Measurements from ENCODE around the gene MYO19.

MYO19 gene

GRCh38 chr17:36529121-36529520, 5.5 kb downstream of the MYO19 start:
- H3K27me3 ChIP-seq (ENCODE audit: insufficient read depth, poor library complexity, severe bottlenecking) = no peaks in the 10 kb centered on the region
- DNase-seq (ENCODE audit: low read depth in 1 of 2, low spot score in 1 of 2) = no peak
- TF ChIP-seq SPI1 (IDR thresholded peaks at IDR 0.05; ENCODE audit: borderline replicate concordance, low read depth) (no peak), POLR2AphosphoS5 (IDR thresholded peaks at IDR 0.05; ENCODE audit: low read depth) (no peak), GABPA (IDR thresholded peaks at IDR 0.05; ENCODE audit: low read depth) (no peak)
- TF ChIP-seq, protein P1, sequence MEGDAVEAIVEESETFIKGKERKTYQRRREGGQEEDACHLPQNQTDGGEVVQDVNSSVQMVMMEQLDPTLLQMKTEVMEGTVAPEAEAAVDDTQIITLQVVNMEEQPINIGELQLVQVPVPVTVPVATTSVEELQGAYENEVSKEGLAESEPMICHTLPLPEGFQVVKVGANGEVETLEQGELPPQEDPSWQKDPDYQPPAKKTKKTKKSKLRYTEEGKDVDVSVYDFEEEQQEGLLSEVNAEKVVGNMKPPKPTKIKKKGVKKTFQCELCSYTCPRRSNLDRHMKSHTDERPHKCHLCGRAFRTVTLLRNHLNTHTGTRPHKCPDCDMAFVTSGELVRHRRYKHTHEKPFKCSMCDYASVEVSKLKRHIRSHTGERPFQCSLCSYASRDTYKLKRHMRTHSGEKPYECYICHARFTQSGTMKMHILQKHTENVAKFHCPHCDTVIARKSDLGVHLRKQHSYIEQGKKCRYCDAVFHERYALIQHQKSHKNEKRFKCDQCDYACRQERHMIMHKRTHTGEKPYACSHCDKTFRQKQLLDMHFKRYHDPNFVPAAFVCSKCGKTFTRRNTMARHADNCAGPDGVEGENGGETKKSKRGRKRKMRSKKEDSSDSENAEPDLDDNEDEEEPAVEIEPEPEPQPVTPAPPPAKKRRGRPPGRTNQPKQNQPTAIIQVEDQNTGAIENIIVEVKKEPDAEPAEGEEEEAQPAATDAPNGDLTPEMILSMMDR (IDR thresholded peaks at IDR 0.05; ENCODE audit: insufficient read depth, low read length) = no peak
- TF ChIP-seq, protein P2, sequence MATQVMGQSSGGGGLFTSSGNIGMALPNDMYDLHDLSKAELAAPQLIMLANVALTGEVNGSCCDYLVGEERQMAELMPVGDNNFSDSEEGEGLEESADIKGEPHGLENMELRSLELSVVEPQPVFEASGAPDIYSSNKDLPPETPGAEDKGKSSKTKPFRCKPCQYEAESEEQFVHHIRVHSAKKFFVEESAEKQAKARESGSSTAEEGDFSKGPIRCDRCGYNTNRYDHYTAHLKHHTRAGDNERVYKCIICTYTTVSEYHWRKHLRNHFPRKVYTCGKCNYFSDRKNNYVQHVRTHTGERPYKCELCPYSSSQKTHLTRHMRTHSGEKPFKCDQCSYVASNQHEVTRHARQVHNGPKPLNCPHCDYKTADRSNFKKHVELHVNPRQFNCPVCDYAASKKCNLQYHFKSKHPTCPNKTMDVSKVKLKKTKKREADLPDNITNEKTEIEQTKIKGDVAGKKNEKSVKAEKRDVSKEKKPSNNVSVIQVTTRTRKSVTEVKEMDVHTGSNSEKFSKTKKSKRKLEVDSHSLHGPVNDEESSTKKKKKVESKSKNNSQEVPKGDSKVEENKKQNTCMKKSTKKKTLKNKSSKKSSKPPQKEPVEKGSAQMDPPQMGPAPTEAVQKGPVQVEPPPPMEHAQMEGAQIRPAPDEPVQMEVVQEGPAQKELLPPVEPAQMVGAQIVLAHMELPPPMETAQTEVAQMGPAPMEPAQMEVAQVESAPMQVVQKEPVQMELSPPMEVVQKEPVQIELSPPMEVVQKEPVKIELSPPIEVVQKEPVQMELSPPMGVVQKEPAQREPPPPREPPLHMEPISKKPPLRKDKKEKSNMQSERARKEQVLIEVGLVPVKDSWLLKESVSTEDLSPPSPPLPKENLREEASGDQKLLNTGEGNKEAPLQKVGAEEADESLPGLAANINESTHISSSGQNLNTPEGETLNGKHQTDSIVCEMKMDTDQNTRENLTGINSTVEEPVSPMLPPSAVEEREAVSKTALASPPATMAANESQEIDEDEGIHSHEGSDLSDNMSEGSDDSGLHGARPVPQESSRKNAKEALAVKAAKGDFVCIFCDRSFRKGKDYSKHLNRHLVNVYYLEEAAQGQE (IDR thresholded peaks at IDR 0.05; ENCODE audit: insufficient replicate concordance, low read depth) = no peak
- H3K27ac ChIP-seq (replicated peaks) = no peak overlapping the region
- no peak overlapping the region for H3K4me3 ChIP-seq (replicated peaks; ENCODE audit: insufficient read depth, low read length)

- TF ChIP-seq POLR2AphosphoS5 (IDR thresholded peaks at IDR 0.05; ENCODE audit: low read depth) (no peak), GABPA (IDR thresholded peaks at IDR 0.05; ENCODE audit: low read depth) (no peak), SPI1 (IDR thresholded peaks at IDR 0.05; ENCODE audit: borderline replicate concordance, low read depth) (no peak)
- TF ChIP-seq, protein P2 (IDR thresholded peaks at IDR 0.05; ENCODE audit: insufficient replicate concordance, low read depth) = no peak
- TF ChIP-seq, protein P1 (IDR thresholded peaks at IDR 0.05; ENCODE audit: insufficient read depth, low read length) = no peak
- no peak overlapping the region for H3K27ac ChIP-seq (replicated peaks)
- H3K27me3 ChIP-seq (ENCODE audit: insufficient read depth, poor library complexity, severe bottlenecking) = no peaks in the 10 kb centered on the region
- H3K4me3 ChIP-seq (replicated peaks; ENCODE audit: insufficient read depth, low read length) = no peak overlapping the region
- no peak for DNase-seq (ENCODE audit: low read depth in 1 of 2, low spot score in 1 of 2)
These were observed 6.9 kb downstream of the MYO19 start for GRCh38 chr17:36527621-36528250.

DNA sequence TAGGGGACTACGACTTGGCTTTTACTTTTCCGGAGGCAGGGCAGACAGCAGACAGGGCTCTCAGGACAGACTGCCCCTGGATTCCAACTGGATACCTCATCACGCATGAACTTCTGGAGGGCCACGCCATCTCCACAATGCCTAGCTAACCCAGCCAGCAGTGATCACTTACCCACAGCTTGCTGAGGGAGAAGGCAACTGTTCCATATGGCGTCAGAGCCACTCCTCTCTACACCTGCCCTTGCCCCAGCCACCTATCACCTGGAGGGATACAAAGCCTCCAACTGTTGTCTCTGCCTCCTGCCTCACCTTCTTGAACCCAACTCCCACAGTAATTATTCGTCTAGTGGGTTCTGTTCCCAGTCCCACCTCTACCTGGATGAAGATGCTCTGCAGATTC, 8.8 kb downstream of the MYO19 start:
- Histone ChIP-seq H3K27ac (replicated peaks) (no peak overlapping the region), H3K4me3 (replicated peaks; ENCODE audit: insufficient read depth, low read length) (no peak overlapping the region), H3K27me3 (ENCODE audit: insufficient read depth, poor library complexity, severe bottlenecking) (no peaks in the 10 kb centered on the region)
- TF ChIP-seq, protein P1 (IDR thresholded peaks at IDR 0.05; ENCODE audit: insufficient read depth, low read length) = no peak
- no peak for TF ChIP-seq GABPA (IDR thresholded peaks at IDR 0.05; ENCODE audit: low read depth)
- no peak for TF ChIP-seq POLR2AphosphoS5 (IDR thresholded peaks at IDR 0.05; ENCODE audit: low read depth)
- TF ChIP-seq SPI1 (IDR thresholded peaks at IDR 0.05; ENCODE audit: borderline replicate concordance, low read depth) = no peak
- TF ChIP-seq, protein P2 (IDR thresholded peaks at IDR 0.05; ENCODE audit: insufficient replicate concordance, low read depth) = no peak
- no peak for DNase-seq (ENCODE audit: low read depth in 1 of 2, low spot score in 1 of 2)
